Measurements from ENCODE around the gene SORCS2.

GRCh38 chr4:7618361-7618760, 426.0 kb downstream of the SORCS2 start:
- TF ChIP-seq, protein P1, sequence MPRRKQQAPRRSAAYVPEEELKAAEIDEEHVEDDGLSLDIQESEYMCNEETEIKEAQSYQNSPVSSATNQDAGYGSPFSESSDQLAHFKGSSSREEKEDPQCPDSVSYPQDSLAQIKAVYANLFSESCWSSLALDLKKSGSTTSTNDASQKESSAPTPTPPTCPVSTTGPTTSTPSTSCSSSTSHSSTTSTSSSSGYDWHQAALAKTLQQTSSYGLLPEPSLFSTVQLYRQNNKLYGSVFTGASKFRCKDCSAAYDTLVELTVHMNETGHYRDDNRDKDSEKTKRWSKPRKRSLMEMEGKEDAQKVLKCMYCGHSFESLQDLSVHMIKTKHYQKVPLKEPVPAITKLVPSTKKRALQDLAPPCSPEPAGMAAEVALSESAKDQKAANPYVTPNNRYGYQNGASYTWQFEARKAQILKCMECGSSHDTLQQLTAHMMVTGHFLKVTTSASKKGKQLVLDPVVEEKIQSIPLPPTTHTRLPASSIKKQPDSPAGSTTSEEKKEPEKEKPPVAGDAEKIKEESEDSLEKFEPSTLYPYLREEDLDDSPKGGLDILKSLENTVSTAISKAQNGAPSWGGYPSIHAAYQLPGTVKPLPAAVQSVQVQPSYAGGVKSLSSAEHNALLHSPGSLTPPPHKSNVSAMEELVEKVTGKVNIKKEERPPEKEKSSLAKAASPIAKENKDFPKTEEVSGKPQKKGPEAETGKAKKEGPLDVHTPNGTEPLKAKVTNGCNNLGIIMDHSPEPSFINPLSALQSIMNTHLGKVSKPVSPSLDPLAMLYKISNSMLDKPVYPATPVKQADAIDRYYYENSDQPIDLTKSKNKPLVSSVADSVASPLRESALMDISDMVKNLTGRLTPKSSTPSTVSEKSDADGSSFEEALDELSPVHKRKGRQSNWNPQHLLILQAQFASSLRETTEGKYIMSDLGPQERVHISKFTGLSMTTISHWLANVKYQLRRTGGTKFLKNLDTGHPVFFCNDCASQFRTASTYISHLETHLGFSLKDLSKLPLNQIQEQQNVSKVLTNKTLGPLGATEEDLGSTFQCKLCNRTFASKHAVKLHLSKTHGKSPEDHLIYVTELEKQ (tag by site-specific recombination; IDR thresholded peaks at IDR 0.05; ENCODE audit: borderline replicate concordance): no peak
- no peak for TF ChIP-seq ZNF140 (tag by site-specific recombination; IDR thresholded peaks at IDR 0.05)
- no peak for TF ChIP-seq SCRT1 (tag by site-specific recombination; IDR thresholded peaks at IDR 0.05; ENCODE audit: borderline replicate concordance)
- no peak for TF ChIP-seq ZNF692 (tag by site-specific recombination; IDR thresholded peaks at IDR 0.05)
- no peak for TF ChIP-seq ZNF404 (tag by site-specific recombination; IDR thresholded peaks at IDR 0.05)
- no peak for TF ChIP-seq ZNF488 (tag by site-specific recombination; IDR thresholded peaks at IDR 0.05)

Measured in HEK293 (cell line).